T-helper 9 cell (primary cell): ENCODE results near the gene SLC39A11.
A peak's percentile ranks its signal among the peaks of the same experiment; 100 is the strongest.
"Not testable (repeated sequence)": the region's sequence is repeated elsewhere in the genome, so short reads cannot be mapped to it uniquely, and the experiment has no call there.

Experiments used
- DNase-seq: peaks from one replicate; pipeline ENCODE4 v3.0.0-alpha.2; 2020
- total RNA-seq, 2 donors: gene quantifications; one replicate each; lab custom pipeline; 2026; lab: John Stamatoyannopoulos, UW

SLC39A11 gene, protein sequence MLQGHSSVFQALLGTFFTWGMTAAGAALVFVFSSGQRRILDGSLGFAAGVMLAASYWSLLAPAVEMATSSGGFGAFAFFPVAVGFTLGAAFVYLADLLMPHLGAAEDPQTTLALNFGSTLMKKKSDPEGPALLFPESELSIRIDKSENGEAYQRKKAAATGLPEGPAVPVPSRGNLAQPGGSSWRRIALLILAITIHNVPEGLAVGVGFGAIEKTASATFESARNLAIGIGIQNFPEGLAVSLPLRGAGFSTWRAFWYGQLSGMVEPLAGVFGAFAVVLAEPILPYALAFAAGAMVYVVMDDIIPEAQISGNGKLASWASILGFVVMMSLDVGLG
- total RNA-seq, result 7.0 to 14.3 reads per million in 2 donors

DNA sequence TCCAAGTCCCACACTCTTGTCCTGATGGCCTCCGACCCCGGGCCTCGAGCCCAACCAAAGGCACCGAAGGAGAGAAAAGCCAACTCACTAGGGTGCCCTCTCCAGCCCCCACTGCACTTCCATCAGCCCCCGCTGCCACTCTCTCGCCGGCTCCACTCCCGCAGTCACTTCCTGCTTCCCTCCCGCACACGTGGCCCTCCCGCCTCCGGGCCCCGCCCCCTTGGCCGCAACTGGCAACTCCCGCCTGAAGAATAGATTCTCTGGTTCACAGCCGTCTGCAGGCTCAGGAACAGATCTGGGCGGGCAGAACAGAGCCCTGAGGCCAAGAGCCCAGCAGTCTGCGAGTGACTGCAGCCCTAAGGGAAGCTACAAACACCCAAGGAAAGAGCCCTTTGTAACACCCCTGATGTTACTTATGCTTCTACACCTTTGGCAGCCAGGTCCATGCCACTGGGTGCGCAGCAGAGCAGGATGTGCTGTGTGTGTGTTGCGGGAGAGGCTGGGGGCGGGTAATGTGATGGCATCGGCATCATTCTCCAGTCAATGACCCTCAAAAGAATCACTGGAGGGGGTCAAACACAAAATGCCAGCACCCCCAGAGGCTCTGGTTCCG, at the start of gene SLC39A11:
Gene SLC39A11 (minus strand): TSS at position 166 of the 613 bp plus-strand sequence. CDS start 3,924 bp downstream, outside the sequence.
- DNase-seq, result peak; percentile 82

DNA sequence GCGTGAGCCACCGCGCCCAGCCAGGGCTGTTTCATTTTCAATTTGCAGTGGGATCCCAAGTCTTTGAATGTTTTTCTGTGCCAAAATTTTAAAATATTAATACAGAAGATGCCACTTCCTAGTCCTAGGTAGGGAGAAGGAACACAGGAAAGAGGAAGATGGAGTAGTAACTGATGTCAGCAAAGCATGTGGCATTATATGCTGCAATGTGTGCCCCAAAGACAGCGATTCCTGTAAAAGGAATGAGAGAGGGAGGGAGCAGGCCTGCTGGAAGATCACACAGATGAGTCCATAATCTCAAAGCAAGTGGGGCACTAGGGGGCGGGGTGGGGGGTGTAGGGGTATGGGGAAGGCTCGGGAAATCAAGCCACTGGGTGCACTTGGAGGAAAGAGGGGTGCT, 48.9 kb upstream of the SLC39A11 start:
- DNase-seq, result no peak

DNA sequence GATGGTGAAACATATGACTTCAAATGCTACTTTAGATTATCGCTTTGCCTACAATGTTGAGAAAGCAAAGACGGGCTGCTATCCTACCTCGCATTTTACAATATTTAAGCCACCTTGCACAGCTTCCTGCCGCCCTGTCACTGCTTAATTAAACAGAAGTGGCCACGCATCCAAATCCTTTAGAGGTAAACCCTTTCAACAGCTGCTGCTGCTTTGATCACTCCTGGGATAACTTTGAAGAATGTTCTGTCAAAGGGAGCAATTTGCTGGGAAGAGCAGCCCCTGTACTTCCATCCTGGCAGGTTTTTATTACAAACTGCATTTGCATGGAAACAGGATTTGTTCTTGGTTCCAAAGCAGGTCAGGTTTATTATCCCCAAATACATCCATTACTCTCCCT, 48.1 kb upstream of the SLC39A11 start:
- DNase-seq, result no peak

DNA sequence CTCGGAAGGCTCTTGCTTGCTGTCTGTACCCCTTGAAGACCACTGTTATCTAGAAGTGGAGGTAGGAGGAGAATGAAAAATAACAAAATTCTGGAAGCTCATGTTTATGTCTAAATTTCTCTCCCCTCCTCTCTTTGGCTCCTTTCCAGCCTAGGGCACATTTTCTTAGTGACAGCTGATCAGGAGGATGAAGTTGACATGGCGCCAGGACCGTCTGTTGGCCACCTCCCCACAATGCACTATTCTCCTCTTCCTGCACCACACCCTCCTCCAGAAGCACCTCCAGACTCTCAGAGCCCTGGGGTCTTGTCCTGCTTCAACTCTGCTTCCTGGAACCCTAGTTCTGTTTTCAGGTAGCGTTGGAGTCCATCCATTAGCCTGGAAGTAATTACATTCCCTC, 46.8 kb upstream of the SLC39A11 start:
- DNase-seq, result no peak

DNA sequence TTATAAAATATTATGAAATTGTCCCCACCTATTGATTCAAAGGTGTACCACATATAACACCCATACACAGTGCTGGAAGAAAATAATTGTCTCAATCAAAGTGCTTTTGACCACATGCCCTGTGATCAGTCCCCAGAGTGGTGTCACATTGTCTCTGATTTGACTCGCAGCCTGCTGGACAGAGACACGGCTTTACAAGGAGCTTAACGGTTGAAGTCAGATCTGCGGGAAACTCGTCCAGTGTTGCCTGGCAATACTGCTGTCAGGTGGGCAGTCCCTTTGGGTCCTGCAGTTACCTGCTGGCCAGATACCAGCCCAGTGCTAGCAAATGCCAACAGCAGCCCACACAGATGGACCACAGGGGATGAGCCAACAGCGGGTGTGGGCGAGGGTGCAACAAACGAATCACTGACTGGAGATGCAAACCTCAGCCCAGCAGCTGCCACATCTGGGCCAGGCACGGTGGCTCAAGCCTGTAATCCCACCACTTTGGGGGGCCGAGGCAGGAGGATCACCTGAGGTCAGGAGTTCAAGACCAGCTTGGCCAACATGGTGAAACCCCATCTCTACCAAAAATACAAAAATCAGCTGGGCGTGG, 46.2 kb upstream of the SLC39A11 start:
- no peak for DNase-seq

DNA sequence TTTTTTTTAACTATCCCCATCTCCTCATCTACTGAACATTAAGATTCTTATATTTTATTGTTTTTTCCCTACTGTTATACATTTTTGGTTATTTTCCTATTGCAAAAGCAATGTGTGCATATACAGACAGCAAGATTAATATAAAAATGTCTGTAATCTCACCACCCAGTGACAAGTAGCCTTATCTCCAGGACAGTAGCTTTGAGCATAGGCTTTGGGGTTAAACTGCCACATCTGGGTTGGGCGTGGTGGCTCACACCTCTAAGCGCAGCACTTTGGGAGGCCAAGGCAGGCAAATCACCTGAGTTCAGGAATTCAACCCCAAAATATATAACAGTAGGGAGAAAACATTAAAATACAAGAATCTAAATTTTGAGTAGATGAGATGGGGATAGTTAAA, 44.9 kb upstream of the SLC39A11 start:
- no peak for DNase-seq

DNA sequence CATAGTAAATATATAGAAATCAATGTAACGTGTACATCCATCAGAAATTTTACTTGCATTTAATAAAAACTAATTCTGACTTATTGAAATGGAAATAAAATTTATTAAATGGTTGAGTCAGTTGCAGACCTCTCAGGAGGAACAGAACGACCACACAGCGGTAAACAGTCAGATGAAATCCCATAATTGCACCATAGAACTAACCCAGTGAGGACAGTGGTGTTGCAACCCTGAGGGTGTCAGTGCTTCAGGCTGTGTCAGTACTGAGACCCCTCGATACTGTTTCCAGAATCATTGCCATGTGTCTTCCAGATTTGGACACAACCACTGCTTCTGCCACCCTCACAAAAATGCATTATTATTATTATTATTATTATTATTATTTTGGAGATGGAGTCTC, 43.3 kb upstream of the SLC39A11 start:
- DNase-seq, result no peak

DNA sequence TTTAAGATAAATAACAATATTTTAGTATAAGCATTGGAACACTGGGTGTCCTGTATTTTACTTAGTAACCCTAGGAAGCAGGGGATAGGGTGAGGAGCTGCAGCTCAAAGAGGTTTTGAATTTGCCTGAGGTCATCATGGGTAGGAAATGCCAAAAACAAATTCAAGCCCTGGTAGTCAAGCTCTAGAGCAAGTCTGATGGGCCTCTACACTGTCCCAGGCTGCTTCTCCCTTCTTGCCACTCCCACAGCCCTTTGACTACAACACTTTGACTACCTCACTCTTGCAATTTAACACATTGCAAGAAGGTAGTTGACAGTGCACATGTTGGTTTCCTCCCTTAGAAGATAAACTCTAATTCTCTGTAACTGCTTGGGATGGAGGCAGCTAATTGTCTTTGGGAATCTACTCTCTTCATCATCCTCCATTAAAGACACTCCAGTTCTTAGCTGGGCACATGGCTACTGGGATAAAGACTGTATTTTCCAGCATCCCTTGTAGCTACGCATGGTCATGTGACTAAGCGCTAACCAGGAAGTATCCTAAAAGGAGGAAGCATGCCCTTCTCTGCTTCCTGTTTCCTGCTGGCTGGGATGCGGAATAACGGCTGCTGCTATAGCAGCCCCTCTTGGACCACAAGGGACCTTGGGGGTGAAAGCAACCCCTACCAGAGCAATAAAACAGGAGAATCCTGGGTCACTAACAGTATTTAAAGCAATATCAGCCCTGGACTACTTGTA, 41.6 kb upstream of the SLC39A11 start:
- no peak for DNase-seq

DNA sequence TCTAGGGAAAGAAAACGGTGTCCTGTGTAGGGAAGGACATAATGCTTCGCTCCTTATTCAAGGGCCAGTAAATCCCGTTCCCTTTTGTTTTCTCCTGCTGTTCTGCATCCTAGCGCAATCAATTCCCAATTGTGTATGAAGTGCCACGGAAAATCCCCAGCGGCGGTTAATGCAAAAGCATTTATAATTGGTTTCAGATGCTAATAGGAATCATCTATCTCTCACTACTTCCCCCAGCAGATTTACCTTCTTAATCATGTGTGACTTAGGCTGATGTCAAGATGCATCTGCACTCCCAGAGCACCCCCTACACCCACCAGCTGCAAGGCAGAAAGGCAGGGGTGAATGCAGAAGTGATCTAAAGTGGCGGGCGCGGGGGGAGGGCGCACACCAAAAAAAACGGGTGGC, 39.6 kb upstream of the SLC39A11 start:
- no peak for DNase-seq

DNA sequence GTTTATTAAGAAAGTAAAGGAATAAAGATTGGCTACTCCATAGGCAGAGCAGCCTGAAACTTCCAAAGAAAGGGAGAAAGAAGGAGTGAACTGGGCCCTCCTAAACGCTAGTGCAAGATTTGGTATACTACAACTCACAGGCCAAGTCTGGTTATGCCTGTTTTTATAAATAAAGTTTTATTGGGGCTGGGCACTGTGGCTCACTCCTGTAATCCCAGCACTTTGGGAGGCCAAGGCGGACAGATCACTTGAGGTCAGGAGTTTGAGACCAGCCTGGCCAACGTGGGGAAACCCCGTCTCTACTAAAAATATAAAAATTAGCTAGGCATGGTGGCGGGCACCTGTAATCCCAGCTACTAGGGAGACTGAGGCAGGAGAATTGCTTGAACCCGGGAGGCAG, 39.0 kb upstream of the SLC39A11 start:
- DNase-seq, result not testable (repeated sequence)

DNA sequence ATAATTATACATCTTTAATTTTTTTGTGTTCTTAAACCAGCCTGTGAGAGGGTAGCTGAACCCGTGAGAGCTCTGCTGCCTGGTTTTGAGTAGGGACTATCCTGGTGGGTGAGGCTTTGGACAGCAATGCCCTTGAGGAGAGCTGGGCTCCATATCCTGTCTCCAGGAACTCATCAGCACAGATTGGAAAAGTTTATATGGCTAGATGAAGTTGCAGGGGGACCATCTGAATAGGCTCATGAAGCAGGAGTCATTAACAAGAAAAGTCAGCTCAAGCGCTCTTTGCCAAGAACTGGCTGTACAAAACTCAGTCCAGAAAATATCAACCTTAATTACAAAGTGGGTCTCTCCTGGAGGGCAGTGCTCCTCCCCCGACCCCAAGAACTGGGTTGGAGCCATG, 38.5 kb upstream of the SLC39A11 start:
- no peak for DNase-seq

DNA sequence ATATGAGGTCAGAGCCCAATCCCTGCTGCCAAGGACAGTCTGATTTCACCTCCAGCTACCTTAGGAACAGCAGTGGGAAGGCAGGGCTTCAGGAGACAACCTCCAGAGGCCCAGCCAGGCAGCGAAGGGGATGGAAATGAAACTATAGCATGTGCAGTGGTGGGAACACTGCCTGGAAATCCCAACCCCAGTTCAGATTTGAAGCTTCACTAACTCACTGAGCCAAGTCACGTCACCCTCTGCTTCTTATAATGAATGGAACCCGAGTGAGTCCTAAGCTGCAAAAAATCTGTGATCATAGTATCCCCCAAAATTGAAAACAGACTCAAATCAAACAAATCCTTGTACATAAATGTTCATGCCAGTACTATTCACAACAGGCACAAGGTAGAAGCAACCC, 36.0 kb upstream of the SLC39A11 start:
- no peak for DNase-seq

DNA sequence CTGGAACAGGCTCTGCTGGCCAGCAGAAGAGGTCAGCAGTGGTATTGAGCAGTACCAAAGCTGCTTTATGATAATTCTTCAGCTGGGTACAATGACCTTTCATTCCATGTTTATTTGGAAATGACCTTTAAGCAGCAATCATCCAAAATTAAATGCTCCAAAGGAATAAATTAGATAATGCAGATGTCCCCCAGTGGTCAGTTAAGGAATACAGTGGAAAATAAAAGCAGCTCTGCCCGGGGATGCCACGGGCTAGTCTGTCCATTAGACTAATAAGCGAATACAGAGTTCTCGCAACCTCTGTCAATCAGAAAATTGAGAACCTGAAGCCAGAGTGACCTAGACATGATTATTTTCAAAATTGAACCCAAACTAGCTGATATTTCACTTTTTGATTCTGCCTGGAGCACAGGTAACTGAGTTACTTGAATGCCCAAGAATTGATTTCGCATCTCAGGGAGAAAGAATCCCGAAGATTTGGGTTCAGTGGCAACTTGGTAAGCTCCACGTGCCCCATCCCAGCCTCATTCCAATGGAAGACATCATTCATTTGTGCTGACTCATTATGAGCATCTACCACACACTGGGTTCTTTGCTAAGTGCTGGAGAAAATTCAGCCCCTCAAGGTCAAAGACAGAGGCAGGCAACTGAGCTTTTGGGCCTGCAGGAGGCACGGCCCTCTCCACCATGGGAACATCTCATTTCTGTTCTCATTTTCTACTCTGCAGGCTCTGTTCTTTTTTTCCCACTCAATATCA, 34.4 kb upstream of the SLC39A11 start:
- no peak for DNase-seq

DNA sequence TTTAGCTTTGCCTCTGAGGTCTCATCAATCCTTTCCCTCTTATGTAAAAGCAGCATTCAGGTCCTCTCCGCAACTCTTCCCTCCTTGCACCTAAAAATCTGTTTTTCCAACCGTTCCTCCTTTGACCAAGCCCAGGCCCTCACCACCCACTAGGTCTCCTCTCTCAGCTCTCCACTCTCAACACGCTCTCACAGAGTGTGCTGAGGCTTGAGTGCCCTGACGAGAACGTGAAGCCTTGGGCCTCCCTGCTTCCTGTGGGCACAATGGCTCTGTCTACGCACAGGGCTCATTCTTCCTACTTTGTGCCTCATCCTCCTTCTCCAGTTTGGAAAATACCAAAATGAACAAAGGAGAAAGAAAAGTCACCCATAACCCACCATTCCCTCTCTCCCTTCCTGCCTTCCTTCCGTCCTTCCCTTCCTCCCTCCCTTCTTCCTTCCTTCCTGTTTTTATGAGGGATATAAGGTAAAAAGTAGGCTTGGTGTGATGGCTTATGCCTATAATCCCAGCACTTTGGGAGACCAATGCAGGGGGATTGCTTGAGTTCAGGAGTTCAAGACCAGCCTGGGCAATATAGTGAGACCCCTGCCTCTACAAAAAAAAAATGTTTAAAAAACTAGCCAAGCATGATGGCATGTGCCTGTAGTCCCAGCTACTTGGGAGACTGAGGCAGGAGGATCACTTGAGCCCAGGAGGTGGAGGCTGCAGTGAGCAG, 31.3 kb upstream of the SLC39A11 start:
- no peak for DNase-seq

DNA sequence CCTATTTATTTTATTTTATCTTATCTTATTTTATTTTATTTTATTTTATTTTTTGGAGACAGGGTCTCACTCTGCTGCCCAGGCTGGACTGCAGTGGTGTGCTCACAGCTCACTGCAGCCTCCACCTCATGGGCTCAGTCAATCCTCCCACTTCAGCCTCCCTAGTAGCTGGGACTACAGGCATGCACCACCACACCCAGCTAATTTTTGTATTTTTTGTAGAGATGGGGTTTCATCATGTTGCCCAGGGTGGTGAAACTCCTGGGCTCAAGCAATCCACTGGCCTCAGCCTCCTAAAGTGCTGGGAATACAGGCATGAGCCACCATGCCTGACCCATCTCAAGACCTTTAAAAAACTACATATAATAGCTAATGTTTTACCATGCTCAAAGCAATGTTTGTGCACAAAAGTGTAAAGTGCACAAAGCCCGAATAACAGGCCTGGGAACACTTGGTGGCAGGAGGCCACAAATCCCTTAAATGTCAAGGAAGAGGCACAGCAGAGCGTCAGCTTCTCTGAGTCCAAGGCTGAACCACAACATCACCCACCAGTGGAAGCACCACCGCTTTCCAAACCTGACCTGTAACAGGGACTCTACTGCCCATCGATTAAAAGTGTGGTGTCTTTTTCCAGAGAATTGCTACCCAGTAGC, 30.6 kb upstream of the SLC39A11 start:
- no peak for DNase-seq

DNA sequence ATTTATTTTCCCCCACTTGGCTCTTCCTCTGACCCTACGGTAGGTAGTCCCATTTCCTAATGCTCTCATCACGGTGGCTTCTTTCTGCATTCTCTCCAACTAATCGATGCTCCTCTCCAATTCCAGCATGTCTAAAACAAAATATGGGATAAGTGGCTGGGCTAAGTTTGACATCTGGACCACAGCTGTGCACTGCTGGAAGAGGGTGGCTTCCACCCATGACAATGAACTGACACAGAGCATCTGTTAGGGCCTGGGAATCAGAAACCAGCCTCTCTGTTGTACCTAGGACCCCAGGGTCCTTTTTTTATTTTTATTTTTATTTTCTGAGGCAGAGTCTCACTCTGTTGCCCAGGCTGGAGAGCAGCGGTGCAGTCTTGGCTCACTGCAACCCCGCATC, 29.0 kb upstream of the SLC39A11 start:
- no peak for DNase-seq

DNA sequence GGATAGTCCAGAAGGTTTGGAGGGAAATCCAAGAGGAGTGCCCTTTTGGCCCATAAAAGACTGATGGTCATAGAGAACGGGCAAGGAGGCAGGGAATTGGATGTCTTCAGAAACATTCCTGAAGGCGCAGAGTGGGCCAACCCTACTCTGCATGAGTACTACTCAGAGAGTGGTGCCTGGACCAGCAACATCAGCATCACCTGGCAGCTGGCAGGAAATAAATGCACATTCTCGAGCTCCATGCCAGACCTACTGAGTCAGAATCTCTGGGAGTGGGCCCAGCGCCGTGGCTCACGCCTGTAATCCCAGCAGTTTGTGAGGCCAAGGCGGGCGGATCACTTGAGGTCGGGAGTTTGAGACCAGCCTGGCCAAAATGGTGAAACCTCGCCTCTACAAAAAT, 27.1 kb upstream of the SLC39A11 start:
- no peak for DNase-seq

DNA sequence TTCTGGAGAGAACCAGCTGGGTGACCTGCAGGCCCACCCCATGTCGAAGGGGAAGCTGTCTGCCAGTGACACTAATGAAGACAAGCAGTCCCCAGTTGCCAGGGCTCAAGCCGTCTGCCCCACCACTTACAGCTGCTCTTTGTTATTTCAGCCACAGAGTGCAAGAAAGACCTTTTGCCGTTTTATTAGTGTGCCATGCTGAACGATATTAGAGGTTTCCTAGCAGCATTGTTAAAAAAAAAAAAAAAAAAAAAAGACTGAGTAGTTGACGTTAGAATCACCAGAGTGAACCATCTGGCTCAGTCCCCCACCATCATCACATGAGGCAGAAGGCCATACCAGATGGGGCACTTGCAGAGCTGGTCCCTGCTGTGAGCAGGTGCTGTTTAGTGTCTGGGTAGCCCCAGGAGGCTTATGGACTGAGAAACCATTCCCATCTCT, 26.5 kb upstream of the SLC39A11 start:
- DNase-seq, result no peak

DNA sequence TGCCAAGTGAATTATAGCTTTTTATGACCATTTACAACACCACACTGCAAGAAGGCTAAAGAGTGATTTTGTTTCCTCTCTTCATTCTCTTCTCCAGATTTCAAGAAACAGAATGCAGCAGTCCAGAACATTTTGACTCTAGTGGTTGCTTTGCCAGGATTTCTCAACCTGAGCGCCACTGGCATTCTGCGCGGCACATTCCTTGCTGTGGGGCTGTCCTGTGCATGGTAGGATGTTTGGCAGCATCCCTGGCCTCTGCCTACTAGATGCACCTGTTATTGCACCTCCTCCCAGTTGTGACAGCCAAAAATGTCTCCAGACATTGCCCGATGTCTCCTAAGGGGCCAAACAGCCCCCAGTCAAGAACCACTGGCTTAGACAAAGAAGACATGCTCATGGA, 25.7 kb upstream of the SLC39A11 start:
- DNase-seq, result no peak

DNA sequence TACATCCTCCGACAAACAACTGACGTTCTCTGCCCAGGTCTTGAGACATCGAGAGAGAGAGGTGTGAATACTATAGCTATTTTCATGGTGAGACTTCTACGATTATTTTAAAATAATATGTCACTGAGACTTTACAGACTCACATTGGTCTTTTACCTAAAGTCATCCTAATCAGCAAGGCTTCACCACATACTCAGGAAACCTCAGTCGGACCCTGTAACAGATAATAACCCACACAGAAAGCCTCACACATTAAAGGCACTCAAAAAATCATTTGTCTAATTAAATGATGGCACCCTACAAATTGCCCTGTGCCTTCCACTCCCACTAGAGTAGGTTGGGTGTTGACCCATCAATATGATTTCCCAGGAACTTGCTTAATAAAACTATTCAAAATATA, 19.8 kb upstream of the SLC39A11 start:
- DNase-seq, result no peak

DNA sequence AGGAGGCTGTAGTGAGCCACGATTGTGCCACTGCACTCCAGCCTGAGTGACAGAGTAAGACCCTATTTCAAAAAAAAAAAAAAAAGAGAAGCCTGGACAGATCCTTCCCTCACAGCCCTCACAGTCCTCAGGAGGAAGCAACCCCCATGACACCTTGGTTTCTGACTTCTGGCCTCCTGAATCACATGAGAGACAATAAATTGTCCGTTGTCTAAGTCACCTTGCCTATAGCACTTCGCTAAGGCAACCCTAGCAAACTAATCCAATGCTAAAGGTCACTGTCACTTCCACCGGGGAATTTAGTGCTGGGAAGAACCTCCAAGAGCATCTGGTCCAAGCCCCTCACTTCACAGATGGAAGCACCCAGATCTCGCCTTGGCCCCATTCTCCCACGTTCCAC, 18.9 kb upstream of the SLC39A11 start:
- DNase-seq, result no peak
